Cortex of kidney (tissue), 1 donor: Measurements from ENCODE around the gene ABLIM1.

Experiments used
- DNase-seq: peaks from one replicate; lab custom pipeline; 2025; lab: John Stamatoyannopoulos, UW

Gene ABLIM1

GRCh38 chr10:114623661-114624294 is 34.3 kb downstream of the ABLIM1 start:
- DNase-seq = no peak

- no peak for DNase-seq
Observed at GRCh38 chr10:114623155-114623554, 34.9 kb downstream of the ABLIM1 start.

- no peak for DNase-seq
Observed at GRCh38 chr10:114618722-114619121, 39.4 kb downstream of the ABLIM1 start.

- DNase-seq = no peak
Observed at GRCh38 chr10:114616516-114616915, 41.6 kb downstream of the ABLIM1 start.

GRCh38 chr10:114616103-114616502 is 42.0 kb downstream of the ABLIM1 start:
- DNase-seq = no peak

GRCh38 chr10:114615600-114616007 is 42.5 kb downstream of the ABLIM1 start:
- DNase-seq = no peak

GRCh38 chr10:114613237-114613979 is 44.7 kb downstream of the ABLIM1 start:
- DNase-seq = no peak

- DNase-seq = no peak
Observed at GRCh38 chr10:114611617-114612016, 46.5 kb downstream of the ABLIM1 start.

- DNase-seq = no peak
Observed at GRCh38 chr10:114609518-114610426, 48.3 kb downstream of the ABLIM1 start.

- no peak for DNase-seq
Observed at GRCh38 chr10:114607358-114607998, 50.6 kb downstream of the ABLIM1 start.

GRCh38 chr10:114605155-114605797 is 52.8 kb downstream of the ABLIM1 start:
- no peak for DNase-seq

- DNase-seq = no peak
Observed at GRCh38 chr10:114604357-114605130, 53.5 kb downstream of the ABLIM1 start.

- DNase-seq = no peak
Observed at GRCh38 chr10:114603948-114604347, 54.1 kb downstream of the ABLIM1 start.

GRCh38 chr10:114603303-114603702 is 54.8 kb downstream of the ABLIM1 start:
- no peak for DNase-seq

GRCh38 chr10:114600057-114600456 is 58.0 kb downstream of the ABLIM1 start:
- no peak for DNase-seq

GRCh38 chr10:114596793-114597192 is 61.3 kb downstream of the ABLIM1 start:
- DNase-seq = no peak

- DNase-seq = no peak
Observed at GRCh38 chr10:114593816-114594468, 64.1 kb downstream of the ABLIM1 start.

GRCh38 chr10:114593240-114593792 is 64.8 kb downstream of the ABLIM1 start:
- DNase-seq = no peak

- DNase-seq = no peak
Observed at GRCh38 chr10:114590993-114591392, 67.1 kb downstream of the ABLIM1 start.

- DNase-seq = no peak
Observed at GRCh38 chr10:114584419-114584818, 73.7 kb downstream of the ABLIM1 start.
